Erythroblast (primary cell): ENCODE data around the gene ARHGEF7.
"Not testable (repeated sequence)": the region's sequence is repeated elsewhere in the genome, so short reads cannot be mapped to it uniquely, and the experiment has no call there.

Source experiments
- GATA1 ChIP-seq: IDR thresholded peaks from 2 replicates; pipeline ENCODE4 v1.6.1; 2011; ENCODE audit warnings: low read depth, mild to moderate bottlenecking, control low read depth, low read length, moderate library complexity
- POLR2A ChIP-seq: IDR thresholded peaks from 2 replicates; pipeline ENCODE4 v1.6.1; 2011; ENCODE audit warnings: mild to moderate bottlenecking, low read length

DNA sequence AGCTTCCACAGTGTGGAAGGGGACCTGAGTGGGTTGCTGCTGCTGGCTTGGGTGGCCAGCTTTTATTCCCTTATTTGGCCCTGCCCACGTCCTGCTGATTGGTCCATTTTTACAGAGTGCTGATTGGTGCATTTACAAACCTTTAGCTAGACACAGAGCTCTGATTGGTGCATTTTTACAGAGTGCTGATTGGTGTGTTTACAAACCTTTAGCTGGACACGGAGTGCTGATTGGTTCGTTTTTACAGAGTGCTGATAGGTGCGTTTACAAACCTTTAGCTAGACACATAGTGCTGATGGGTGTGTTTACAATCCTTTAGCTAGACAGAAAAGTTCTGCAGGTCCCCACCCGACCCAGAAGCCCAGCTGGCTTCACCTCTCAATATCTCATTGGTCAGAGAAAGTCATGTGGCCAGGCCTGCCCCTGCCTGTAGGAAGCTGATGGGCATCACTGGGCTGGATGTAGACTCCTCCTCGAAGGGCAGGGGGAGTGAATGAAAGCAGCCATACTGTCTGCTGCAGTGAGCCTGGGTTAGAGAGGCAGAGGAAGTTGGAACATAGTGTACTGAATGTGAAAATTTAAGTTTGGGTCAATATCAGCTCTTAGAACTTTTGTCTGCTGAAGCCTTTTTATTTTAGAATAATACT lies 83.7 kb downstream of the ARHGEF7 start:
- TF ChIP-seq POLR2A, GATA1: not testable (repeated sequence)
